Stomach smooth muscle (tissue), 2 donors: ENCODE data around the gene SLC2A5.

Experiments
- H3K27ac ChIP-seq: one replicate; pipeline ENCODE4 v1.7.0; 2013; ENCODE audit warnings: mild to moderate bottlenecking, low read length, inconsistent platforms
- H3K27me3 ChIP-seq, 2 donors: one replicate each; pipeline ENCODE4 v1.7.0; 2013; ENCODE audit warnings: low read length in 2 of 2; ENCODE audit not compliant: insufficient read depth in 2 of 2, control insufficient read depth in 1 of 2
- H3K36me3 ChIP-seq, 2 donors: one replicate each; pipeline ENCODE4 v1.7.0; 2013; ENCODE audit warnings: low read length in 2 of 2; ENCODE audit not compliant: control insufficient read depth in 2 of 2, insufficient read depth in 2 of 2
- H3K4me1 ChIP-seq: one replicate; pipeline ENCODE4 v1.7.0; 2013; ENCODE audit warnings: low read length; ENCODE audit not compliant: control insufficient read depth, insufficient read depth
- H3K4me3 ChIP-seq, 2 donors: one replicate each; pipeline ENCODE4 v1.7.0; 2013; ENCODE audit warnings: low read length in 2 of 2
- H3K9ac ChIP-seq, 2 donors: one replicate each; pipeline ENCODE4 v1.7.0; 2013; ENCODE audit warnings: low read length in 2 of 2, mild to moderate bottlenecking in 1 of 2
- H3K9me3 ChIP-seq, 2 donors: one replicate each; pipeline ENCODE4 v1.7.0; 2013; ENCODE audit warnings: low read length in 2 of 2; ENCODE audit not compliant: control insufficient read depth in 2 of 2
- donor health status: healthy.
- donor health status: Pancreatic carcinoma.

SLC2A5 gene

GRCh38 chr1:8985915-8986813 lies 83.3 kb downstream of the SLC2A5 start:
- H3K36me3 ChIP-seq, result no peaks in the 10 kb centered on the region
- H3K27ac ChIP-seq, result peak overlapping the region; percentile 31
- H3K4me3 ChIP-seq, result no peak overlapping the region
- peaks cover 7% of the 10 kb centered on the region for H3K4me1 ChIP-seq
- no peaks in the 10 kb centered on the region for H3K27me3 ChIP-seq
- H3K9me3 ChIP-seq, result no peaks in the 10 kb centered on the region
- peak overlapping the region in 1 of 2 donors; percentile 5 for H3K9ac ChIP-seq
